Measurements from ENCODE around the gene AGXT.

Gene AGXT

GRCh38 chr2:240898108-240898730, 29.6 kb downstream of the AGXT start:
- DNase-seq (ENCODE audit: low read depth in 2 of 2), result no peak

- no peak for DNase-seq (ENCODE audit: low read depth in 2 of 2)
Observed at GRCh38 chr2:240898731-240899467, 30.3 kb downstream of the AGXT start.

GRCh38 chr2:240899468-240899865, 30.8 kb downstream of the AGXT start:
- no peak for DNase-seq (ENCODE audit: low read depth in 2 of 2)

- DNase-seq (ENCODE audit: low read depth in 2 of 2), result no peak
Observed at GRCh38 chr2:240900141-240900860, 31.7 kb downstream of the AGXT start.

- no peak for DNase-seq (ENCODE audit: low read depth in 2 of 2)
Observed at GRCh38 chr2:240901986-240902614, 33.5 kb downstream of the AGXT start.

GRCh38 chr2:240902615-240903041, 34.0 kb downstream of the AGXT start:
- no peak for DNase-seq (ENCODE audit: low read depth in 2 of 2)

GRCh38 chr2:240903191-240904060, 34.8 kb downstream of the AGXT start:
- DNase-seq (ENCODE audit: low read depth in 2 of 2), result no peak

- DNase-seq (ENCODE audit: low read depth in 2 of 2), result no peak
Observed at GRCh38 chr2:240904216-240905175, 35.9 kb downstream of the AGXT start.

- DNase-seq (ENCODE audit: low read depth in 2 of 2), result no peak
Observed at GRCh38 chr2:240905176-240905781, 36.7 kb downstream of the AGXT start.

- no peak for DNase-seq (ENCODE audit: low read depth in 2 of 2)
Observed at GRCh38 chr2:240906141-240906910, 37.7 kb downstream of the AGXT start, which contains the start of gene CROCC2. TSS of gene CROCC2 (plus strand) at chr2:240906336. CDS start at chr2:240906514, 178 bp downstream.

- no peak for DNase-seq (ENCODE audit: low read depth in 2 of 2)
Observed at GRCh38 chr2:240906911-240907590, 38.4 kb downstream of the AGXT start.

GRCh38 chr2:240909216-240909974, 40.8 kb downstream of the AGXT start:
- DNase-seq (ENCODE audit: low read depth in 2 of 2), result no peak

- DNase-seq (ENCODE audit: low read depth in 2 of 2), result no peak
Observed at GRCh38 chr2:240911641-240912265, 43.1 kb downstream of the AGXT start.

GRCh38 chr2:240912878-240913809, 44.5 kb downstream of the AGXT start:
- no peak for DNase-seq (ENCODE audit: low read depth in 2 of 2)

- DNase-seq (ENCODE audit: low read depth in 2 of 2), result peak; percentile 38 to 45
Observed at GRCh38 chr2:240913810-240914644, 45.4 kb downstream of the AGXT start.
